ENCODE measurements around the gene SERPING1. TPM values are rescaled to one million over a fixed set of nuclear protein-coding genes. Genes with fewer than 3 reads are reported as not detected.

Gene SERPING1
- total RNA-seq, 3 donors from 2014 or later = 421 to 823 (median 479) TPM

DNA sequence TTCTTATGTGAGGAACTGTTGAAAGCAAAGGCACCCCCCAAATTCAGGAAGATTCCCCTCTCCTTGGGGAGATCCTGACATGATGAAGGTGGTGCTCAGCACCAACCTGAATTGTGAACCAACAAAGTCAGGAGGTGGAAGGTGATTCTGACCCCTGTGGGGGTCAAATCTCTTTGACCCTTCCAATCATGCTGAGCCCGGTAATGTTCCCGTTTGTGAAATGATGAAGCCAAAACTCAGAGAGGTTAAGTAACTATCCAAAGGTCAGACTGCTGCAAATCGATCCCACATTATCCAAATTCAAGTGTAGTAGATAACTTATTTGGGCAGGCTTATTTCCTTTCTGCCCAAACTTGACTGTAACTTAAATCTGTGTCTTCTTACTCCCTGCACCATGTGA, 19.1 kb downstream of the SERPING1 start:
- H3K27me3 ChIP-seq = no peaks in the 10 kb centered on the region
- H3K9me3 ChIP-seq = peaks cover 0 to 8% of the 10 kb centered on the region in 2 donors
- TF ChIP-seq, protein P1, sequence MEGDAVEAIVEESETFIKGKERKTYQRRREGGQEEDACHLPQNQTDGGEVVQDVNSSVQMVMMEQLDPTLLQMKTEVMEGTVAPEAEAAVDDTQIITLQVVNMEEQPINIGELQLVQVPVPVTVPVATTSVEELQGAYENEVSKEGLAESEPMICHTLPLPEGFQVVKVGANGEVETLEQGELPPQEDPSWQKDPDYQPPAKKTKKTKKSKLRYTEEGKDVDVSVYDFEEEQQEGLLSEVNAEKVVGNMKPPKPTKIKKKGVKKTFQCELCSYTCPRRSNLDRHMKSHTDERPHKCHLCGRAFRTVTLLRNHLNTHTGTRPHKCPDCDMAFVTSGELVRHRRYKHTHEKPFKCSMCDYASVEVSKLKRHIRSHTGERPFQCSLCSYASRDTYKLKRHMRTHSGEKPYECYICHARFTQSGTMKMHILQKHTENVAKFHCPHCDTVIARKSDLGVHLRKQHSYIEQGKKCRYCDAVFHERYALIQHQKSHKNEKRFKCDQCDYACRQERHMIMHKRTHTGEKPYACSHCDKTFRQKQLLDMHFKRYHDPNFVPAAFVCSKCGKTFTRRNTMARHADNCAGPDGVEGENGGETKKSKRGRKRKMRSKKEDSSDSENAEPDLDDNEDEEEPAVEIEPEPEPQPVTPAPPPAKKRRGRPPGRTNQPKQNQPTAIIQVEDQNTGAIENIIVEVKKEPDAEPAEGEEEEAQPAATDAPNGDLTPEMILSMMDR (IDR thresholded peaks at IDR 0.05) = no peak
- TF ChIP-seq POLR2AphosphoS5 (IDR thresholded peaks at IDR 0.05) = no peak
- no peak for TF ChIP-seq POLR2A (IDR thresholded peaks at IDR 0.05)
- no peak overlapping the region for H3K27ac ChIP-seq
- no peak overlapping the region for H3K4me3 ChIP-seq
- DNase-seq (ENCODE audit: low spot score in 2 of 2) = no peak
- no peaks in the 10 kb centered on the region for H3K4me1 ChIP-seq
- intact Hi-C loops (cut with DNase I; ENCODE audit: low total_unique reads) = no loop called here
- no peaks in the 10 kb centered on the region for H3K36me3 ChIP-seq

DNA sequence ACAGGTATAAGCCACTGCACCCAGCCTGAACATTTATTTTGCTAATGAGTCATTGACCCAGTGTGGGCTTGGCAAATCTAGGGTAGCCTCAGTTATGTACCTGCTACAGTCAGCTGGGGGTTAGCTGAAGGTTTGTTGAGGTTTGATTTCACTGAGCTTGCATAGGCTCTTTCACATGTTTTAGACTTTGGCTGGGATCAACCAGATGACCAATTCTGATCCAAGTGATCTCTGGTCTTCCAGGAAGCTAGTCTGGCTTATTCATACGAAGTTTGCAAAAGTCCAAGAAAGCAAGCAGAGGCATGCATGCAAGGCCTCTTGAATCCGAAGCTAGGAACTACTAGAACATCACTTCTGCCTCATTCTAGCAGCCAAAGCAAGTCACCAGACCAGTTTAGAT, 21.0 kb downstream of the SERPING1 start:
- no peaks in the 10 kb centered on the region for H3K27me3 ChIP-seq
- H3K4me3 ChIP-seq = no peak overlapping the region
- no peak for DNase-seq (ENCODE audit: low spot score in 2 of 2)
- no peak overlapping the region for H3K27ac ChIP-seq
- no peaks in the 10 kb centered on the region for H3K36me3 ChIP-seq
- TF ChIP-seq POLR2A (IDR thresholded peaks at IDR 0.05) (no peak), POLR2AphosphoS5 (IDR thresholded peaks at IDR 0.05) (no peak)
- TF ChIP-seq, protein P1 (IDR thresholded peaks at IDR 0.05) = no peak
- intact Hi-C loops (cut with DNase I; ENCODE audit: low total_unique reads) = no loop called here
- peaks cover 0 to 8% of the 10 kb centered on the region in 2 donors for H3K9me3 ChIP-seq
- no peaks in the 10 kb centered on the region for H3K4me1 ChIP-seq

DNA sequence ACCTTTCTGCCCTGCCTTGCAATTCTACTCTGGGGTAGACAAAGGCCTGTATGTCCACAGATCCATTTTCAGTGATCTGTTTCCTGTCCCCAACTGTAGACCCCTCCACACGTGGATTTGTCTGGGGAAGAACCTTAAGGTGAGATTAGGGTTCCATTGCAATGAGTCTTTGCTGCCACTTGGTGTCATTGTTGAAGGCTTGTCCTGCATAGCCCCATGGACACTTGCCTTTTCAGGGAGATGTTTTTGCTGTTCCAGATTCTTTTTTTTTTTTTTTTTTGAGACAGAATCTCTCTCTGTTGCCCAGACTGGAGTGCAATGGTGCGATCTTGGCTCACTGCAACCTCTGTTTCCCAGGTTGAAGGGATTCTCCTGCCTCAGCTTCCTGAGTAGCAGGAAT, 21.8 kb downstream of the SERPING1 start:
- H3K36me3 ChIP-seq = no peaks in the 10 kb centered on the region
- H3K4me3 ChIP-seq = no peak overlapping the region
- H3K27ac ChIP-seq = no peak overlapping the region
- H3K9me3 ChIP-seq = peaks cover 0 to 8% of the 10 kb centered on the region in 2 donors
- H3K27me3 ChIP-seq = no peaks in the 10 kb centered on the region
- no peak for DNase-seq (ENCODE audit: low spot score in 2 of 2)
- intact Hi-C loops (cut with DNase I; ENCODE audit: low total_unique reads) = no loop called here
- no peaks in the 10 kb centered on the region for H3K4me1 ChIP-seq
- TF ChIP-seq, protein P1 (IDR thresholded peaks at IDR 0.05) = no peak
- no peak for TF ChIP-seq POLR2A (IDR thresholded peaks at IDR 0.05)
- TF ChIP-seq POLR2AphosphoS5 (IDR thresholded peaks at IDR 0.05) = no peak

DNA sequence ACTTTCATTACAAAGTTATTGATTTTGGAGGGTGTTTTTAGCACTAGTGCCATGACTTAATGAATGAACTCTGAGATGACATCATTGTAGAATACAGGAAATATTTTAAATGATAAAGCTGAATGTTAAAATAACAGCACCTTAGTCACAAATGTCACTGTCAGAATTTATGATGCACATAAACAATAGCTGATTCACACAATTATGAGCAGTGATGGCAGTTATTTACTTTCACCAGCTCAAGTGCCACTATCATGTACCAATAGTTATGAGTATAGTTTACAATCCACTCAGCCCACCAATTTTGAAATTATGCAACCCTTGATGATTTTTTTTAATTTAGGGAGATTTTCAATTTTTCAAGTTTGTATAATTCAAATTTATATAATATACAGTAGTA, 23.0 kb downstream of the SERPING1 start:
- DNase-seq (ENCODE audit: low spot score in 2 of 2) = no peak
- Histone ChIP-seq H3K27me3 (no peaks in the 10 kb centered on the region), H3K9me3 (peaks cover 0 to 8% of the 10 kb centered on the region in 2 donors), H3K36me3 (no peaks in the 10 kb centered on the region), H3K4me1 (no peaks in the 10 kb centered on the region), H3K4me3 (no peak overlapping the region), H3K27ac (no peak overlapping the region)
- intact Hi-C loops (cut with DNase I; ENCODE audit: low total_unique reads) = no loop called here
- no peak for TF ChIP-seq POLR2AphosphoS5 (IDR thresholded peaks at IDR 0.05)
- TF ChIP-seq POLR2A (IDR thresholded peaks at IDR 0.05) = no peak
- TF ChIP-seq, protein P1 (IDR thresholded peaks at IDR 0.05) = no peak

DNA sequence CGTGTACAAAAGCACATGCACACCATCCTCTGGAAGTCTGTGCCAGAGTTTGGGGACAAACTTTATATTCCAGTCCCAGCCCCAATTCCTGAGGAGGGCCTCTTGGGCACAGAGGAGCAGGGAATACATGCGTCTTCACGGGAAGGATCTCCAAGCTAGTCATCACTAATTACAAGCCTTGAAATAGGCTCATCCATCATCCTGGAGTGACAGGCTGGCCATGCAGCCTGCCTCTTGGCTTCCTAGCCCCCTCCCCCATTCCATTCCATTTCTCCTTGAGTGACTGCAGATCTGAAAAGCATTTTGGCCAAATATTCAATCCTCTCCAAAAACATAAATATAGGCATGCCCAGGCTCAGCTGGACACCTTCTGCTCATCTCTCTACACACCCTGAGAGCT, 24.8 kb downstream of the SERPING1 start:
- H3K27ac ChIP-seq = no peak overlapping the region
- H3K4me1 ChIP-seq = no peaks in the 10 kb centered on the region
- H3K36me3 ChIP-seq = no peaks in the 10 kb centered on the region
- H3K27me3 ChIP-seq = no peaks in the 10 kb centered on the region
- intact Hi-C loops (cut with DNase I; ENCODE audit: low total_unique reads) = no loop called here
- TF ChIP-seq POLR2AphosphoS5 (IDR thresholded peaks at IDR 0.05) (no peak), POLR2A (IDR thresholded peaks at IDR 0.05) (no peak)
- TF ChIP-seq, protein P1 (IDR thresholded peaks at IDR 0.05) = no peak
- H3K9me3 ChIP-seq = peaks cover 0 to 8% of the 10 kb centered on the region in 2 donors
- no peak overlapping the region for H3K4me3 ChIP-seq
- DNase-seq (ENCODE audit: low spot score in 2 of 2) = no peak

All from breast epithelium (tissue), 4 donors.